ENCODE measurements around the gene TNFRSF12A. TPM values are rescaled to one million over a fixed set of nuclear protein-coding genes. Genes with fewer than 3 reads are reported as not detected.

TNFRSF12A gene
- total and polyA plus RNA-seq, 2 of the 13 experiments (the other 11 are each of a cell fraction or from before 2014, with no cell fraction given) = 61.9 to 66.0 TPM

DNA sequence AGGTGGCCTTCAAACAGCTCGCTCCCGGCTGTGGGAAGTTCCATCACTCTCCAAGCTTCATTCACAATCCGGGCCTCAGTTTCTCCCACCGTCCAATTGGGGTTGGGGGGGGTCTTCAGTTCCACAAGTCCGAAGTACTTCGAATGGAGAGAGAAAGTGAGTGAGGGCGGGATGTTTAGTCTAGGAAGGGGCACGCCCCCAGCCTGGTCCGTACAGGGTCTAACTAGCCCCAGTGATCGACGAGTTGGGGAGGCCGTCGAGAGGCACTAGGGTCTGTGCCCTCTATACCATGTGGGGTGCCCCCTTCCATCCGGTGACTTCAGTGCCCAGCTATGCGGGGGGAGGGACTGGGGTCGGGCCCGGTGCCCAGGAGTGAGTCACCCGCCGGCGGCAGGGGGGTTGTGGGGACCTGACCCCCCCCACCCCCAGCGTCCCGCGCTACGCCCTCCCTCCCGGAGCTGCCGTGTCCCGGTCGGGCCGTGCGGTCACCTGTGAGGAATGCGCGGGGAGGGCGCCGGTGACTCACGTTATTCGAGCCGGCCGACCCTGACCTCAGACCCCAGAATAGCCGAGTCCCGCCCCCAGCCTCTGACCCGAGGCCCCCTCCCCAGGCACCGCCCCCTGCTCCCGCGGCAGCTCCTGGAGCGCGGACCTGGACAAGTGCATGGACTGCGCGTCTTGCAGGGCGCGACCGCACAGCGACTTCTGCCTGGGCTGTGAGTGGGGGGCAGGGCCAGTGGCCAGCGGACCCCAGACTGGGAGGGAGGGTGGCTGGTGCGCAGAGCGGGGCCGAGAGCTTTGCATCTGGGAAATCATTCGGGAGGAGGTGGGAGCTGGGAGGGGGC lies 658 bp downstream of the TNFRSF12A start (continued):
- TF ChIP-seq TMF1 (CRISPR knock-in tag; IDR thresholded peaks at IDR 0.05; ENCODE audit: low read depth) = no peak
- no peak for TF ChIP-seq TSC22D2 (CRISPR knock-in tag; IDR thresholded peaks at IDR 0.05; ENCODE audit: borderline replicate concordance)
- peak; percentile 64; the same call in 1 of the 2 replicates for TF ChIP-seq ARID2 (CRISPR knock-in tag; IDR thresholded peaks at IDR 0.05; ENCODE audit: borderline replicate concordance)
- no peak for TF ChIP-seq ZNF543 (CRISPR knock-in tag; IDR thresholded peaks at IDR 0.05)
- TF ChIP-seq HOXA5 (CRISPR knock-in tag; IDR thresholded peaks at IDR 0.05) = peak; percentile 75; the same call in 1 of the 2 replicates
- TF ChIP-seq, protein P1, sequence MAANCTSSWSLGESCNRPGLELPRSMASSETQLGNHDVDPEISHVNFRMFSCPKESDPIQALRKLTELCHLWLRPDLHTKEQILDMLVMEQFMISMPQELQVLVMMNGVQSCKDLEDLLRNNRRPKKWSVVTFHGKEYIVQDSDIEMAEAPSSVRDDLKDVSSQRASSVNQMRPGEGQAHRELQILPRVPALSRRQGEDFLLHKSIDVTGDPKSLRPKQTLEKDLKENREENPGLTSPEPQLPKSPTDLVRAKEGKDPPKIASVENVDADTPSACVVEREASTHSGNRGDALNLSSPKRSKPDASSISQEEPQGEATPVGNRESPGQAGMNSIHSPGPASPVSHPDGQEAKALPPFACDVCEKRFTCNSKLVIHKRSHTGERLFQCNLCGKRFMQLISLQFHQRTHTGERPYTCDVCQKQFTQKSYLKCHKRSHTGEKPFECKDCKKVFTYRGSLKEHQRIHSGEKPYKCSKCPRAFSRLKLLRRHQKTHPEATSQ (CRISPR knock-in tag; IDR thresholded peaks at IDR 0.05; ENCODE audit: borderline replicate concordance) = peak; percentile 75
- TF ChIP-seq GABPB1 (CRISPR knock-in tag; IDR thresholded peaks at IDR 0.05) = peak; percentile 90
- TF ChIP-seq NFE2 (CRISPR knock-in tag; IDR thresholded peaks at IDR 0.05) = no peak
- TF ChIP-seq ZNF503 (CRISPR knock-in tag; IDR thresholded peaks at IDR 0.05) = peak; percentile 73; the same call in 1 of the 2 replicates
- TF ChIP-seq FLYWCH1 (CRISPR knock-in tag; IDR thresholded peaks at IDR 0.05) = 0 out of 2 replicates have a peak, but pooled peaks have one; percentile 17
- peak; percentile 46; the same call in 1 of the 2 replicates for TF ChIP-seq AFF4 (CRISPR knock-in tag; IDR thresholded peaks at IDR 0.05)
- TF ChIP-seq SRSF4 (IDR thresholded peaks at IDR 0.05; ENCODE audit: low read depth, low read length, poor library complexity, severe bottlenecking) = no peak
- TF ChIP-seq ZNF879 (CRISPR knock-in tag; IDR thresholded peaks at IDR 0.05) = no peak; the same call in 1 of the 2 replicates
- no peak for TF ChIP-seq ZNF224 (CRISPR knock-in tag; IDR thresholded peaks at IDR 0.05)
- no peak for TF ChIP-seq KMT2A (CRISPR knock-in tag; IDR thresholded peaks at IDR 0.05)
- no peak; the same call in 1 of the 2 replicates for TF ChIP-seq ZNF230 (CRISPR knock-in tag; IDR thresholded peaks at IDR 0.05)
- no peak; the same call in none of the 2 replicates for TF ChIP-seq ZNF782 (CRISPR knock-in tag; IDR thresholded peaks at IDR 0.05; ENCODE audit: borderline replicate concordance)
- TF ChIP-seq ZBTB3 (CRISPR knock-in tag; IDR thresholded peaks at IDR 0.05; ENCODE audit: borderline replicate concordance, low read depth) = peak; percentile 59; the same call in 1 of the 2 replicates
- no peak for TF ChIP-seq THAP8 (CRISPR knock-in tag; IDR thresholded peaks at IDR 0.05; ENCODE audit: borderline replicate concordance)
- TF ChIP-seq ZNF766 (CRISPR knock-in tag; IDR thresholded peaks at IDR 0.05; ENCODE audit: borderline replicate concordance) = no peak

Measured in HepG2 (cell line).